DMS 273 treated with DMSO at 0.1 percent for 48 hours (cell line): ENCODE results near the gene ITPRID2.
A peak's percentile ranks its signal among the peaks of the same experiment; 100 is the strongest.

Experiments
- DNase-seq: peaks from one replicate; lab custom pipeline; 2025; lab: John Stamatoyannopoulos, UW

Gene ITPRID2

GRCh38 chr2:181891258-181891965 is at the start of gene ITPRID2:
Gene ITPRID2, plus strand, starts transcription at chr2:181891730. Its CDS starts 337 bp downstream, at chr2:181892067.
- peak; percentile 61 for DNase-seq

GRCh38 chr2:181844551-181845290 is 46.8 kb upstream of the ITPRID2 start:
- no peak for DNase-seq

- no peak for DNase-seq
Observed at GRCh38 chr2:181846399-181847197, 44.9 kb upstream of the ITPRID2 start.

- no peak for DNase-seq
Observed at GRCh38 chr2:181847198-181847556, 44.4 kb upstream of the ITPRID2 start.

- DNase-seq: no peak
Observed at GRCh38 chr2:181847702-181848101, 43.8 kb upstream of the ITPRID2 start.

- DNase-seq: no peak
Observed at GRCh38 chr2:181848261-181848886, 43.2 kb upstream of the ITPRID2 start.

GRCh38 chr2:181849601-181850000 is 41.9 kb upstream of the ITPRID2 start:
- no peak for DNase-seq

- no peak for DNase-seq
Observed at GRCh38 chr2:181850936-181851560, 40.5 kb upstream of the ITPRID2 start.

- DNase-seq: no peak
Observed at GRCh38 chr2:181851726-181852125, 39.8 kb upstream of the ITPRID2 start.

- DNase-seq: no peak
Observed at GRCh38 chr2:181853696-181854095, 37.8 kb upstream of the ITPRID2 start.

GRCh38 chr2:181857483-181857882 is 34.0 kb upstream of the ITPRID2 start:
- no peak for DNase-seq

- DNase-seq: no peak
Observed at GRCh38 chr2:181858600-181858999, 32.9 kb upstream of the ITPRID2 start.

GRCh38 chr2:181859123-181859522 is 32.4 kb upstream of the ITPRID2 start:
- DNase-seq: no peak

GRCh38 chr2:181859803-181860202 is 31.7 kb upstream of the ITPRID2 start:
- DNase-seq: no peak

GRCh38 chr2:181861379-181861778 is 30.2 kb upstream of the ITPRID2 start:
- no peak for DNase-seq

- no peak for DNase-seq
Observed at GRCh38 chr2:181862583-181863281, 28.8 kb upstream of the ITPRID2 start.

GRCh38 chr2:181872178-181872577 is 19.4 kb upstream of the ITPRID2 start:
- no peak for DNase-seq

GRCh38 chr2:181876614-181877063 is 14.9 kb upstream of the ITPRID2 start:
- no peak for DNase-seq

GRCh38 chr2:181877181-181877664 is 14.3 kb upstream of the ITPRID2 start:
- DNase-seq: no peak

- no peak for DNase-seq
Observed at GRCh38 chr2:181878448-181878847, 13.1 kb upstream of the ITPRID2 start.

GRCh38 chr2:181879295-181879694 is 12.2 kb upstream of the ITPRID2 start:
- DNase-seq: no peak
